Loucy (cell line): ENCODE results near the gene KIFC3.
A peak's percentile ranks its signal among the peaks of the same experiment; 100 is the strongest.

Experiments used
- H2AFZ ChIP-seq: fragments of 200-600 bp; sonication (generic); 2 replicates; pipeline ENCODE4 v1.6.0; 2016; ENCODE audit warnings: antibody characterized with exemption, mild to moderate bottlenecking, low read length, moderate library complexity
- H3F3A ChIP-seq: fragments of 200-600 bp; 2 replicates; pipeline ENCODE4 v1.6.0; 2016; ENCODE audit warnings: antibody characterized with exemption, low read depth, mild to moderate bottlenecking
- H3K27me3 ChIP-seq: fragments of 200-600 bp; sonication (generic); 2 replicates; pipeline ENCODE4 v1.6.1; 2014; ENCODE audit warnings: low read length, mild to moderate bottlenecking; ENCODE audit not compliant: insufficient read depth, poor library complexity, severe bottlenecking
- H3K36me3 ChIP-seq: fragments of 200-600 bp; sonication (generic); 2 replicates; pipeline ENCODE4 v1.6.1; 2016; ENCODE audit warnings: low read length; ENCODE audit not compliant: insufficient read depth
- H3K4me1 ChIP-seq: fragments of 200-600 bp; sonication (generic); 2 replicates; pipeline ENCODE4 v1.5.1; 2014; ENCODE audit warnings: low read length, mild to moderate bottlenecking; ENCODE audit not compliant: insufficient read depth, poor library complexity, severe bottlenecking
- H3K4me2 ChIP-seq: fragments of 200-600 bp; sonication (generic); 2 replicates; pipeline ENCODE4 v1.6.0; 2014; ENCODE audit warnings: antibody characterized with exemption, low read length, low read depth, mild to moderate bottlenecking; ENCODE audit not compliant: poor library complexity, severe bottlenecking
- H3K4me3 ChIP-seq: fragments of 200-600 bp; sonication (generic); 2 replicates; pipeline ENCODE4 v1.5.1; 2014; ENCODE audit warnings: low read length, mild to moderate bottlenecking, mixed read lengths; ENCODE audit not compliant: poor library complexity, severe bottlenecking
- H3K79me2 ChIP-seq: fragments of 200-600 bp; sonication (generic); 2 replicates; pipeline ENCODE4 v1.6.1; 2014; ENCODE audit warnings: low read length; ENCODE audit not compliant: insufficient read depth
- H3K9ac ChIP-seq: fragments of 200-600 bp; sonication (generic); 2 replicates; pipeline ENCODE4 v1.6.0; 2014; ENCODE audit warnings: mild to moderate bottlenecking, low read depth, low read length, moderate library complexity; ENCODE audit not compliant: poor library complexity, severe bottlenecking
- H3K9me2 ChIP-seq: fragments of 200-600 bp; sonication (generic); replicated peaks from 2 replicates; pipeline ENCODE4 v1.6.1; 2016; ENCODE audit warnings: low read depth, low read length, mixed read lengths
- H3K9me3 ChIP-seq: fragments of 200-600 bp; sonication (generic); 2 replicates; pipeline ENCODE4 v1.6.1; 2014; ENCODE audit warnings: mild to moderate bottlenecking, antibody characterized with exemption, low read length, low read depth; ENCODE audit not compliant: insufficient read depth
- H4K20me1 ChIP-seq: fragments of 200-600 bp; sonication (generic); 2 replicates; pipeline ENCODE4 v1.6.0; 2014; ENCODE audit warnings: antibody characterized with exemption, low read length, mild to moderate bottlenecking; ENCODE audit not compliant: insufficient read depth, poor library complexity, severe bottlenecking
- EZH2phosphoT487 ChIP-seq: fragments of 200-600 bp; IDR thresholded peaks from 2 replicates; pipeline ENCODE4 v1.6.1; 2018; ENCODE audit warnings: antibody characterized with exemption, mild to moderate bottlenecking, moderate library complexity, borderline replicate concordance
- TF ChIP-seq, protein P1 (sequence below): fragments of 200-600 bp; sonication (generic); conservative IDR thresholded peaks from 2 replicates; pipeline ENCODE4 v1.5.1; 2014; ENCODE audit warnings: mild to moderate bottlenecking, antibody characterized with exemption, low read length

KIFC3 gene

DNA sequence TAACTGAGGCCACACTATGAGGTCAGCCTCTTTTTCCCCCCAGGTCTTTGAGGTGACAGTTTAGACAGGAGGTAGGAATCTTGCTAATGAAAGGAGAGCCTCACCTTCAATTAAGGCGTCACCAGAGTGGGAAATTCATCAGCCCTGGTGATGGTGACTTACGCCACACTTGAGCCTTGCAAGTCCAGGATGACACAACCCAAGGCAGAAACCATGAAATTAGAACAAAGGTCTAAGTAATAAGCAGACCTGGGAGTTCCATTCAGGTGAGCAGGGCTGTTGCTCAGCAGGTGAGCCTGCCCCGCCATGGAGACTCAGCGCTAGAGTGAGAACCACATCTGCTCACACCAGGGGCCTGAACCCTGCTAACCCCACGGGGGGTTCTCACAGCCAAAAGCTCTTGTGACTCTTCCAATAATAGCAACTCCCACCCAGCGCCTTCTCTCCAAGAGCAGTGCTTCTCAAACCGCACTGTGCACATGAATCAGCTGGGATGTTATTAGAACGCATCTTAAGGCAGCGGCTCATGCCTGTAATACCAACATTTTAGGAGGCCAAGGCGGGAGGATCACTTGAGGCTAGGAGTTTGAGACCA lies 28.7 kb upstream of the KIFC3 start:
- no peak for TF ChIP-seq EZH2phosphoT487
- TF ChIP-seq, protein P1, sequence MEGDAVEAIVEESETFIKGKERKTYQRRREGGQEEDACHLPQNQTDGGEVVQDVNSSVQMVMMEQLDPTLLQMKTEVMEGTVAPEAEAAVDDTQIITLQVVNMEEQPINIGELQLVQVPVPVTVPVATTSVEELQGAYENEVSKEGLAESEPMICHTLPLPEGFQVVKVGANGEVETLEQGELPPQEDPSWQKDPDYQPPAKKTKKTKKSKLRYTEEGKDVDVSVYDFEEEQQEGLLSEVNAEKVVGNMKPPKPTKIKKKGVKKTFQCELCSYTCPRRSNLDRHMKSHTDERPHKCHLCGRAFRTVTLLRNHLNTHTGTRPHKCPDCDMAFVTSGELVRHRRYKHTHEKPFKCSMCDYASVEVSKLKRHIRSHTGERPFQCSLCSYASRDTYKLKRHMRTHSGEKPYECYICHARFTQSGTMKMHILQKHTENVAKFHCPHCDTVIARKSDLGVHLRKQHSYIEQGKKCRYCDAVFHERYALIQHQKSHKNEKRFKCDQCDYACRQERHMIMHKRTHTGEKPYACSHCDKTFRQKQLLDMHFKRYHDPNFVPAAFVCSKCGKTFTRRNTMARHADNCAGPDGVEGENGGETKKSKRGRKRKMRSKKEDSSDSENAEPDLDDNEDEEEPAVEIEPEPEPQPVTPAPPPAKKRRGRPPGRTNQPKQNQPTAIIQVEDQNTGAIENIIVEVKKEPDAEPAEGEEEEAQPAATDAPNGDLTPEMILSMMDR, result no peak
- Histone ChIP-seq H3K9me2 (no peaks in the 10 kb centered on the region), H2AFZ (no peak overlapping the region), H3K9me3 (no peaks in the 10 kb centered on the region), H3F3A (no peaks in the 10 kb centered on the region), H3K27me3 (no peaks in the 10 kb centered on the region), H3K4me3 (no peak overlapping the region), H4K20me1 (no peaks in the 10 kb centered on the region), H3K36me3 (no peaks in the 10 kb centered on the region), H3K9ac (no peak overlapping the region), H3K79me2 (no peaks in the 10 kb centered on the region), H3K4me1 (no peaks in the 10 kb centered on the region), H3K4me2 (no peak overlapping the region)

- no peaks in the 10 kb centered on the region for H3K27me3 ChIP-seq
Measured at GRCh38 chr16:57829969-57830360, 27.7 kb upstream of the KIFC3 start.

DNA sequence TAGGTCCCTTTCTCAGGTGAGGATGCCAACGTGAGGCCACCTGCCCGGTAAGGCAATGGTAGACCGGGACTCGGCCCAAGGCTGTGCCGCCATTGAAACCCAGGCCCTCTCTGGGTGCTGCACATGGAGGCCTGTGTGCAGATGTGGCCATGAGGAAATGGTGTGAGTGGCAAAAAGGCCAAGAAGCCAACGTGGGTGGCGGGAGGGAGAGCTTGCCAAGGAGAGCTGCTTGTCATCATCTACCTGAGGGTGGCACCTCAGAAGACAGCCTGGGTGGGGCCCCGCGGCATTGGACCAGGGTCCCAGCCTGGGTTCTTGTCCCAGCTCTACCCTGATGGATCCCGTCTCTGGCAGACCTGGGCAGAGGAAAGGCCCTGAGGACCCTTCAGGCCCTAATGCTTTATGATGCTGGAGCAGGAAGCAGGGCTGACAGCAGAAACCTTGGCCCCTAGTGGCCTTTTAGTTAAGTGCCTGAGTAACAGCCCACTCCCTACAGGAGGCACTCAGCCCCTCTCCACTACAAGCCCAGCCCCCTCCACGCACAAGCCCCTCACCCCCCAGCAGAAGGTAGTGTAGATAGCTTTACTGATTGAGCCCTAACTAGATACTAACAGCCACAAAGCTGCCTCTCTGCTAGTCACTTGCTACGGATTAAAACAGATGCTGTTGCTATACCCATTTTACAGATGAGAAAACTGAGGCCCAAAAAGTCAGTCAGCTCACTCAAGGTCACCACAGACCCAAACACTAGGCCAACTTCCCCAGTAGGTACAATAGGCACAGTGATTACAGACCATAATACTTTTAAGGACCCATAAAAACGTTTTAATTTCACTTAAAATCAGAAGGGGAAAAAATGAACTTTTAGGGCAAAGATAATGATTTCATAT lies 26.2 kb upstream of the KIFC3 start:
- no peaks in the 10 kb centered on the region for H3K79me2 ChIP-seq
- no peak overlapping the region for H3K9ac ChIP-seq
- no peaks in the 10 kb centered on the region for H3K27me3 ChIP-seq
- H4K20me1 ChIP-seq, result no peaks in the 10 kb centered on the region
- H3K4me3 ChIP-seq, result no peak overlapping the region
- no peak for TF ChIP-seq EZH2phosphoT487
- TF ChIP-seq, protein P1, result peak; percentile 44
- H3K4me2 ChIP-seq, result no peak overlapping the region
- no peaks in the 10 kb centered on the region for H3F3A ChIP-seq
- no peaks in the 10 kb centered on the region for H3K4me1 ChIP-seq
- H3K36me3 ChIP-seq, result no peaks in the 10 kb centered on the region
- H2AFZ ChIP-seq, result no peak overlapping the region
- no peaks in the 10 kb centered on the region for H3K9me2 ChIP-seq
- no peaks in the 10 kb centered on the region for H3K9me3 ChIP-seq

More at GRCh38 chr16:57829969-57830360, 27.7 kb upstream of the KIFC3 start:
- H3K36me3 ChIP-seq, result no peaks in the 10 kb centered on the region
- H3K4me3 ChIP-seq, result no peak overlapping the region
- TF ChIP-seq, protein P1, result no peak
- no peak for TF ChIP-seq EZH2phosphoT487
- H3K79me2 ChIP-seq, result no peaks in the 10 kb centered on the region
- no peak overlapping the region for H3K4me2 ChIP-seq
- H3K4me1 ChIP-seq, result no peaks in the 10 kb centered on the region
- no peaks in the 10 kb centered on the region for H4K20me1 ChIP-seq
- H2AFZ ChIP-seq, result no peak overlapping the region
- H3K9me3 ChIP-seq, result no peaks in the 10 kb centered on the region
- H3K9ac ChIP-seq, result no peak overlapping the region
- H3F3A ChIP-seq, result no peaks in the 10 kb centered on the region
- H3K9me2 ChIP-seq, result no peaks in the 10 kb centered on the region
